Loucy (cell line): ENCODE data around the gene ACVR2B.

ENCODE experiments used
- CTCF ChIP-seq: fragments of 200-600 bp; sonication (generic); conservative IDR thresholded peaks from 2 replicates; pipeline ENCODE4 v1.5.1; 2014; ENCODE audit warnings: mild to moderate bottlenecking, antibody characterized with exemption, low read length
- EZH2phosphoT487 ChIP-seq: fragments of 200-600 bp; IDR thresholded peaks from 2 replicates; pipeline ENCODE4 v1.6.1; 2018; ENCODE audit warnings: antibody characterized with exemption, mild to moderate bottlenecking, moderate library complexity, borderline replicate concordance

- TF ChIP-seq CTCF (no peak), EZH2phosphoT487 (no peak)
These were observed 36.1 kb downstream of the ACVR2B start for GRCh38 chr3:38489766-38490165.
